Measurements from ENCODE around the gene GULP1. TPM values are rescaled to one million over a fixed set of nuclear protein-coding genes. Genes with fewer than 3 reads are reported as not detected.

GULP1 gene
- total and polyA plus RNA-seq, 2 of the 4 experiments (the other 2 are of a cell fraction): 24.4 to 40.1 TPM

GRCh38 chr2:188369365-188369764 lies 77.7 kb downstream of the GULP1 start:
- no peak overlapping the region for H3K18ac ChIP-seq (ENCODE audit: low read depth, low read length)
- WGBS, 2 experiments (ENCODE audit: extremely low coverage in 2 of 2, insufficient read length in 1 of 2): no CpG with 5 or more reads among the region's 3 CpGs
- H3K4me2 ChIP-seq (ENCODE audit: low read depth, low read length): no peak overlapping the region
- no peak overlapping the region for H3K4ac ChIP-seq (ENCODE audit: low read depth, low read length)
- no peak overlapping the region for H2BK15ac ChIP-seq (ENCODE audit: low read depth, low read length)
- ATAC-seq (ENCODE audit: low read depth) (peak; percentile 67; the same call in 1 of the 2 replicates), DNase-seq (peak; percentile 45)
- in situ Hi-C loops (cut with MboI; ENCODE audit: low sequenced_read_pairs): no loop called here
- no peak overlapping the region for H3K56ac ChIP-seq (ENCODE audit: extremely low read depth, insufficient read depth, low read length)
- 0 out of 2 replicates have a peak, but pooled peaks cover 3% of the 10 kb centered on the region for H3K9me1 ChIP-seq (ENCODE audit: insufficient read depth, low read length)
- dilution Hi-C loops (cut with HindIII; ENCODE audit: low sequenced_read_pairs, unreplicated experiment): no loop called here
- H2BK20ac ChIP-seq (ENCODE audit: low read depth, low read length): no peak overlapping the region
- H4K91ac ChIP-seq (ENCODE audit: insufficient read depth, low read depth, low read length): no peak overlapping the region
- H2BK5ac ChIP-seq (ENCODE audit: low read depth, low read length, poor library complexity, severe bottlenecking): no peak overlapping the region
- CTCF ChIA-PET: interaction anchor here (0.6 to 1.6 kb wide), 6 partner anchors 9 to 705 kb away, joined by 3 to 7 read pairs (median 3); partner anchors contain the start of gene GULP1
- H4K20me1 ChIP-seq (ENCODE audit: insufficient read depth, low read length): no peaks in the 10 kb centered on the region
- BruUV-seq (replicated peaks): no TSS peak
- H3K36me3 ChIP-seq (ENCODE audit: control insufficient read depth, insufficient read depth, low read length): no peaks in the 10 kb centered on the region
- no peaks in the 10 kb centered on the region for H3K4me1 ChIP-seq (ENCODE audit: control insufficient read depth, insufficient read depth, low read length)
- no peak overlapping the region for H3K23ac ChIP-seq (ENCODE audit: low read depth, low read length)
- H3K27me3 ChIP-seq (ENCODE audit: control insufficient read depth, insufficient read depth, low read length): no peaks in the 10 kb centered on the region
- no peak overlapping the region for H2AK9ac ChIP-seq (replicated peaks; ENCODE audit: low read depth, low read length, poor library complexity)
- intact Hi-C loops (cut with micrococcal nuclease): loop anchor here (5.0 to 10.0 kb wide), 2 partner anchors 77 to 765 kb away; partner anchors contain the start of gene GULP1
- H2AK5ac ChIP-seq (ENCODE audit: low read depth, low read length): no peak overlapping the region
- H3K4me3 ChIP-seq (ENCODE audit: insufficient read depth, low read depth, low read length): no peak overlapping the region
- H3K79me1 ChIP-seq (ENCODE audit: low read depth in 1 of 2, low read length in 2 of 2): peaks cover 16 to 50% of the 10 kb centered on the region in 2 experiments
- POLR2A ChIA-PET (ENCODE audit: unreplicated experiment): no interaction called here
- TF ChIP-seq RCOR1 (IDR thresholded peaks at IDR 0.05; ENCODE audit: insufficient replicate concordance, low read length) (no peak), RAD21 (IDR thresholded peaks at IDR 0.05; ENCODE audit: low read length) (peak; percentile 63), SMC3 (IDR thresholded peaks at IDR 0.05; ENCODE audit: low read depth, low read length) (peak; percentile 50), CTCF (conservative IDR thresholded peaks at IDR 0.05; ENCODE audit: low read depth, low read length) (peak; percentile 59), FOS (IDR thresholded peaks at IDR 0.05; ENCODE audit: low read depth, low read length) (no peak)
- no peak overlapping the region for H3K14ac ChIP-seq (replicated peaks; ENCODE audit: low read depth, low read length)
- no peak overlapping the region for H3K9ac ChIP-seq (ENCODE audit: low read depth, low read length)
- no peak overlapping the region for H4K8ac ChIP-seq (ENCODE audit: low read depth in 2 of 2, low read length in 2 of 2)
- H2AFZ ChIP-seq (replicated peaks; ENCODE audit: low read length, poor library complexity): no peak overlapping the region
- H2BK120ac ChIP-seq (ENCODE audit: low read depth, low read length): no peak overlapping the region
- no peak overlapping the region for H3K27ac ChIP-seq (ENCODE audit: insufficient read depth, low read length)
- no peak overlapping the region for H4K5ac ChIP-seq (ENCODE audit: low read depth, low read length)
- no peaks in the 10 kb centered on the region for H3K9me3 ChIP-seq (ENCODE audit: control insufficient read depth, insufficient read depth, low read length)
